H1 (cell line): ENCODE data around the gene AMT. TPM values are rescaled to one million over a fixed set of nuclear protein-coding genes. Genes with fewer than 3 reads are reported as not detected.
A peak's percentile ranks its signal among the peaks of the same experiment; 100 is the strongest.

Experiments
- CTCF ChIA-PET: fragments of 300-600 bp; sonication (Branson Sonifier 250); formaldehyde crosslinking; loops from one replicate; lab custom pipeline; 2021; ENCODE audit not compliant: partially characterized antibody; lab: Charles Lee
- POLR2A ChIA-PET: fragments of 300-600 bp; sonication (Branson Sonifier 250); formaldehyde crosslinking; loops from one replicate; lab custom pipeline; 2021; ENCODE audit warnings: inconsistent platforms; ENCODE audit not compliant: partially characterized antibody; lab: Charles Lee
- DNase-seq, 2 experiments: peaks; one replicate each; pipeline versions ENCODE4 v3.0.0 to v3.0.0-alpha.2; 2010 to 2022; ENCODE audit warnings: low spot score in 2 of 2, low read depth in 1 of 2, mixed read lengths in 1 of 2
- FAIRE-seq: peaks from 2 replicates; lab custom pipeline; 2011; peaks lifted over from hg19 to GRCh38; lab: Jason Lieb, UNC
- H2AFZ ChIP-seq: 2 replicates; pipeline ENCODE4 v1.8.1; 2012; ENCODE audit warnings: low read length, inconsistent platforms
- H2AK5ac ChIP-seq: 2 replicates; pipeline ENCODE4 v1.6.1; 2013; ENCODE audit warnings: low read depth, low read length
- H2BK120ac ChIP-seq: replicated peaks from 2 replicates; pipeline ENCODE3; 2013; ENCODE audit warnings: low read depth, low read length, inconsistent platforms
- H2BK12ac ChIP-seq: 2 replicates; pipeline ENCODE4 v1.6.1; 2013; ENCODE audit warnings: low read depth, low read length
- H2BK15ac ChIP-seq: 2 replicates; pipeline ENCODE4 v1.6.1; 2013; ENCODE audit warnings: low read length
- H2BK20ac ChIP-seq: 2 replicates; pipeline ENCODE4 v1.6.1; 2013; ENCODE audit warnings: low read length
- H2BK5ac ChIP-seq: 2 replicates; pipeline ENCODE4 v1.6.1; 2013; ENCODE audit warnings: low read depth, low read length
- H3K14ac ChIP-seq: 2 replicates; pipeline ENCODE4 v1.6.1; 2013; ENCODE audit warnings: inconsistent platforms; ENCODE audit not compliant: insufficient read length
- H3K18ac ChIP-seq: 2 replicates; pipeline ENCODE4 v1.6.1; 2013; ENCODE audit warnings: low read length; ENCODE audit errors: extremely low read depth
- H3K23ac ChIP-seq: 2 replicates; pipeline ENCODE4 v1.6.1; 2013; ENCODE audit warnings: inconsistent platforms; ENCODE audit not compliant: insufficient read length
- H3K23me2 ChIP-seq: 2 replicates; pipeline ENCODE4 v1.6.1; 2013; ENCODE audit warnings: low read depth, low read length
- H3K27ac ChIP-seq: 2 replicates; pipeline ENCODE4 v1.6.1; 2011; ENCODE audit warnings: low read depth, low read length, inconsistent platforms
- H3K27me3 ChIP-seq, 4 experiments: replicated peaks in 1 of 4; 1 replicate in 1 of 4; 2 replicates in 3 of 4; pipeline versions ENCODE4 v1.6.1 to v1.8.1; 2011 to 2013; ENCODE audit warnings: low read length in 3 of 4, mild to moderate bottlenecking in 3 of 4, inconsistent platforms in 2 of 4, mixed read lengths in 2 of 4, moderate library complexity in 1 of 4; ENCODE audit not compliant: control insufficient read depth in 3 of 4, insufficient read depth in 3 of 4; ENCODE audit errors: extremely low read depth in 1 of 4
- H3K36me3 ChIP-seq, 4 experiments: 2 replicates each; pipeline versions ENCODE4 v1.6.1 to v1.8.1; 2011 to 2013; ENCODE audit warnings: mild to moderate bottlenecking in 4 of 4, low read length in 3 of 4, moderate library complexity in 2 of 4, control low read depth in 1 of 4, inconsistent platforms in 1 of 4; ENCODE audit not compliant: insufficient read depth in 4 of 4, control insufficient read depth in 2 of 4
- H3K4ac ChIP-seq: replicated peaks from 2 replicates; pipeline ENCODE3; 2013; ENCODE audit warnings: low read length, low read depth, mixed read lengths, inconsistent platforms; ENCODE audit not compliant: insufficient read length
- H3K4me1 ChIP-seq, 4 experiments: replicated peaks in 1 of 4; 1 replicate in 1 of 4; 2 replicates in 3 of 4; pipeline versions ENCODE4 v1.6.1 to v1.8.1; 2011 to 2013; ENCODE audit warnings: low read length in 3 of 4, inconsistent platforms in 2 of 4, mixed read lengths in 1 of 4; ENCODE audit not compliant: insufficient read depth in 4 of 4, control insufficient read depth in 3 of 4
- H3K4me2 ChIP-seq, 2 experiments: 2 replicates each; pipeline versions ENCODE4 v1.6.1 to v1.8.1; 2011 to 2013; ENCODE audit warnings: low read depth in 2 of 2, low read length in 2 of 2, control low read depth in 1 of 2, inconsistent platforms in 1 of 2, mild to moderate bottlenecking in 1 of 2; ENCODE audit not compliant: insufficient read depth in 1 of 2
- H3K4me3 ChIP-seq, 4 experiments: fragments of 200-600, 300-600 bp in 1 of 4; sonication (generic), shearing (Covaris generic), sonication (Bioruptor Twin) in 1 of 4; 2 replicates each; pipeline versions ENCODE4 v1.5.1 to v1.8.1; 2011 to 2016; ENCODE audit warnings: low read length in 4 of 4, low read depth in 3 of 4, control low read depth in 2 of 4, inconsistent platforms in 2 of 4, mild to moderate bottlenecking in 2 of 4, mixed read lengths in 1 of 4, moderate library complexity in 1 of 4; ENCODE audit not compliant: insufficient read depth in 2 of 4; ENCODE audit errors: extremely low read depth in 1 of 4
- H3K56ac ChIP-seq: replicated peaks from 2 replicates; pipeline ENCODE3; 2013; ENCODE audit warnings: low read depth, mild to moderate bottlenecking, mixed read lengths, low read length, inconsistent platforms; ENCODE audit not compliant: insufficient read length
- H3K79me1 ChIP-seq: 2 replicates; pipeline ENCODE4 v1.6.1; 2013; ENCODE audit warnings: low read depth, low read length, control low read depth
- H3K79me2 ChIP-seq, 2 experiments: 2 replicates each; pipeline versions ENCODE4 v1.6.1 to v1.8.1; 2012 to 2013; ENCODE audit warnings: low read length in 2 of 2, mild to moderate bottlenecking in 2 of 2, inconsistent platforms in 1 of 2; ENCODE audit not compliant: insufficient read depth in 2 of 2, control insufficient read depth in 1 of 2
- H3K9ac ChIP-seq, 4 experiments: replicated peaks in 1 of 4; 1 replicate in 1 of 4; 2 replicates in 3 of 4; pipeline versions ENCODE4 v1.6.1 to v1.8.1; 2011 to 2013; ENCODE audit warnings: low read depth in 3 of 4, low read length in 3 of 4, control low read depth in 2 of 4, mild to moderate bottlenecking in 2 of 4, moderate library complexity in 2 of 4, inconsistent platforms in 1 of 4; ENCODE audit errors: extremely low read depth in 1 of 4
- H3K9me3 ChIP-seq, 2 experiments: 2 replicates each; pipeline versions ENCODE4 v1.6.1 to v1.8.1; 2012 to 2013; ENCODE audit warnings: mild to moderate bottlenecking in 2 of 2, moderate library complexity in 2 of 2, control low read depth in 1 of 2, inconsistent platforms in 1 of 2, low read depth in 1 of 2, low read length in 1 of 2, mixed read lengths in 1 of 2; ENCODE audit not compliant: insufficient read depth in 2 of 2
- H4K20me1 ChIP-seq, 2 experiments: replicated peaks in 1 of 2; 2 replicates each; pipeline versions ENCODE3 to v1.8.1; 2011 to 2013; ENCODE audit warnings: inconsistent platforms in 2 of 2, low read length in 2 of 2, mild to moderate bottlenecking in 1 of 2; ENCODE audit not compliant: insufficient read depth in 2 of 2, control insufficient read depth in 1 of 2
- H4K5ac ChIP-seq: 2 replicates; pipeline ENCODE4 v1.6.1; 2013; ENCODE audit warnings: low read length, low read depth, mixed read lengths, inconsistent platforms; ENCODE audit not compliant: insufficient read length
- H4K8ac ChIP-seq: 2 replicates; pipeline ENCODE4 v1.8.0; 2013; ENCODE audit warnings: mild to moderate bottlenecking, moderate library complexity, low read length, inconsistent platforms; ENCODE audit not compliant: insufficient read depth; ENCODE audit errors: extremely low read depth
- H4K91ac ChIP-seq: replicated peaks from 2 replicates; pipeline ENCODE3; 2013; ENCODE audit warnings: low read length, mixed read lengths, inconsistent platforms; ENCODE audit not compliant: insufficient read length
- JUND ChIP-seq: IDR thresholded peaks from 2 replicates; pipeline ENCODE4 v1.6.1; 2011; ENCODE audit warnings: mild to moderate bottlenecking, improper control_type of control experiment, low read length
- POU5F1 ChIP-seq: IDR thresholded peaks from 2 replicates; pipeline ENCODE4 v1.6.1; 2011; ENCODE audit warnings: low read depth, mild to moderate bottlenecking, low read length, moderate library complexity
- SIRT6 ChIP-seq: IDR thresholded peaks from one replicate; pipeline ENCODE4 v1.7.1; 2012; ENCODE audit warnings: low read length, inconsistent platforms
- TAF1 ChIP-seq: IDR thresholded peaks from 2 replicates; pipeline ENCODE4 v1.6.1; 2011; ENCODE audit warnings: mild to moderate bottlenecking, low read depth, low read length
- WGBS, 2 experiments: shearing (Covaris generic) in 1 of 2; methylation state at CpG; one replicate each; pipeline versions ENCODE4 v1.1.6 to v1.1.7; 2013 to 2015; ENCODE audit warnings: low lambda C conversion rate in 2 of 2, mixed read lengths in 2 of 2, inconsistent platforms in 1 of 2, low coverage in 1 of 2, missing lambda C conversion rate in 1 of 2; ENCODE audit not compliant: insufficient replicate concordance in 2 of 2, insufficient coverage in 1 of 2, insufficient read length in 1 of 2; ENCODE audit errors: extremely low coverage in 1 of 2, missing lambda C conversion rate in 1 of 2; 5-methylcytosine and 5-hydroxymethylcytosine counted together
- polyA plus RNA-seq, 7 experiments: library from polyadenylated mRNA; depleted of rRNA in 3 of 7; stranded (reverse) in 5 of 7; unstranded in 2 of 7; fragments of >200 nt in 5 of 7; fragments of 200-250 nt in 2 of 7; gene quantifications; 1 replicate in 5 of 7; 2 replicates in 1 of 7; 4 replicates in 1 of 7; pipeline versions ENCODE4 v1.2.1 to v1.2.3, GENCODE V29; 2011 to 2013; ENCODE audit warnings: missing spikeins in 2 of 7, mixed read lengths in 2 of 7
- total RNA-seq: library from RNA; stranded (reverse); fragmentation: NEBNext Ultra II Directional; extraction: Animal tissue kit (Norgen Biotek cat#: 25700); gene quantifications from 2 replicates; pipeline ENCODE4 v1.2.1, GENCODE V29; 2021
- TF ChIP-seq, protein P1 (sequence below), 3 experiments: IDR thresholded peaks; 1 replicate in 2 of 3; 2 replicates in 1 of 3; pipeline versions ENCODE4 v1.5.1 to v1.6.1; 2011; ENCODE audit warnings: low read length in 3 of 3, mild to moderate bottlenecking in 3 of 3, inconsistent platforms in 2 of 3, low read depth in 1 of 3, moderate library complexity in 1 of 3; ENCODE audit not compliant: insufficient read depth in 1 of 3; ENCODE audit errors: control extremely low read depth in 1 of 3

The AMT gene
- total and polyA plus RNA-seq, 2 of the 8 experiments (the other 6 are each of a cell fraction or from before 2014, with no cell fraction given): 46.5 to 92.4 TPM

- Histone ChIP-seq H3K4me2 (peak overlapping the region in 1 of 2 experiments; percentile 26; a peak in 3 of 4 replicates), H2AFZ (no peak overlapping the region), H2BK5ac (peak overlapping the region; percentile 98; the same call in 1 of the 2 replicates), H3K4me1 (peaks cover 16 to 34% (median 30%) of the 10 kb centered on the region in 4 experiments), H3K23me2 (no peaks in the 10 kb centered on the region), H2AK5ac (no peak overlapping the region), H2BK15ac (no peak overlapping the region), H2BK12ac (peak overlapping the region; percentile 99; the same call in 1 of the 2 replicates), H3K9me3 (no peaks in the 10 kb centered on the region), H3K79me2 (no peaks in the 10 kb centered on the region), H3K23ac (no peak overlapping the region), H3K56ac (peak overlapping the region; percentile 6), H2BK20ac (peak overlapping the region; percentile 5), H4K5ac (peak overlapping the region; percentile 84), H2BK120ac (peak overlapping the region; percentile 13), H3K27ac (peak overlapping the region; percentile 89; the same call in 1 of the 2 replicates), H3K4me3 (no peak overlapping the region; a peak in 1 of 8 replicates), H4K20me1 (no peaks in the 10 kb centered on the region), H3K4ac (no peak overlapping the region), H3K18ac (peak overlapping the region; percentile 100), H3K36me3 (no peaks in the 10 kb centered on the region), H4K91ac (peak overlapping the region; percentile 5), H3K79me1 (no peaks in the 10 kb centered on the region), H4K8ac (no peak overlapping the region), H3K14ac (no peak overlapping the region), H3K27me3 (no peaks in the 10 kb centered on the region), H3K9ac (peak overlapping the region in 2 of 4 experiments; percentile 17 to 26; a peak in 3 of 7 replicates)
- DNase-seq (no peak), FAIRE-seq (no peak)
- ChIA-PET CTCF (interaction anchor here (1.0 to 4.4 kb wide), 5 partner anchors 8 to 117 kb away, joined by 3 to 32 read pairs (median 4); partner anchors contain the start of gene DAG1), POLR2A (interaction anchor here (1.5 to 11.8 kb wide), 4 partner anchors 10 to 122 kb away, joined by 3 to 205 read pairs (median 11); partner anchors contain the start of genes DAG1, RHOA, TCTA and USP4)
- WGBS, 2 experiments: 93% methylated on average over 2 of the region's 3 CpGs; no CpG with 5 or more reads in 1 of the 2 experiments
- TF ChIP-seq SIRT6 (no peak), POU5F1 (no peak), TAF1 (no peak), JUND (no peak)
- TF ChIP-seq, protein P1, sequence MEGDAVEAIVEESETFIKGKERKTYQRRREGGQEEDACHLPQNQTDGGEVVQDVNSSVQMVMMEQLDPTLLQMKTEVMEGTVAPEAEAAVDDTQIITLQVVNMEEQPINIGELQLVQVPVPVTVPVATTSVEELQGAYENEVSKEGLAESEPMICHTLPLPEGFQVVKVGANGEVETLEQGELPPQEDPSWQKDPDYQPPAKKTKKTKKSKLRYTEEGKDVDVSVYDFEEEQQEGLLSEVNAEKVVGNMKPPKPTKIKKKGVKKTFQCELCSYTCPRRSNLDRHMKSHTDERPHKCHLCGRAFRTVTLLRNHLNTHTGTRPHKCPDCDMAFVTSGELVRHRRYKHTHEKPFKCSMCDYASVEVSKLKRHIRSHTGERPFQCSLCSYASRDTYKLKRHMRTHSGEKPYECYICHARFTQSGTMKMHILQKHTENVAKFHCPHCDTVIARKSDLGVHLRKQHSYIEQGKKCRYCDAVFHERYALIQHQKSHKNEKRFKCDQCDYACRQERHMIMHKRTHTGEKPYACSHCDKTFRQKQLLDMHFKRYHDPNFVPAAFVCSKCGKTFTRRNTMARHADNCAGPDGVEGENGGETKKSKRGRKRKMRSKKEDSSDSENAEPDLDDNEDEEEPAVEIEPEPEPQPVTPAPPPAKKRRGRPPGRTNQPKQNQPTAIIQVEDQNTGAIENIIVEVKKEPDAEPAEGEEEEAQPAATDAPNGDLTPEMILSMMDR (IDR thresholded peaks at IDR 0.05; ENCODE audit: control extremely low read depth in 1 of 3, insufficient read depth in 1 of 3, low read depth in 1 of 3, low read length in 3 of 3): no peak
Measured at GRCh38 chr3:49462222-49462621, 39.9 kb upstream of the AMT start.
